Stimulated activated CD8-positive, alpha-beta memory T cell treated with anti-CD3 and anti-CD28 coated beads, Interleukin-2, amount 100 ng/mL, for 1 hour (primary cell): Measurements from ENCODE around the gene SEC61A2.
"Not testable (repeated sequence)": the region's sequence is repeated elsewhere in the genome, so short reads cannot be mapped to it uniquely, and the experiment has no call there.

Experiments used
- DNase-seq, 2 donors: peaks; one replicate each; pipeline ENCODE4 v3.0.0-alpha.2; 2020; ENCODE audit warnings: low read depth in 2 of 2

SEC61A2 gene

GRCh38 chr10:12129222-12130111 lies at the start of gene SEC61A2:
Gene SEC61A2, plus strand, starts transcription at chr10:12129677. Its CDS starts 111 bp downstream, at chr10:12129788.
- DNase-seq: peak; percentile 96 to 98

DNA sequence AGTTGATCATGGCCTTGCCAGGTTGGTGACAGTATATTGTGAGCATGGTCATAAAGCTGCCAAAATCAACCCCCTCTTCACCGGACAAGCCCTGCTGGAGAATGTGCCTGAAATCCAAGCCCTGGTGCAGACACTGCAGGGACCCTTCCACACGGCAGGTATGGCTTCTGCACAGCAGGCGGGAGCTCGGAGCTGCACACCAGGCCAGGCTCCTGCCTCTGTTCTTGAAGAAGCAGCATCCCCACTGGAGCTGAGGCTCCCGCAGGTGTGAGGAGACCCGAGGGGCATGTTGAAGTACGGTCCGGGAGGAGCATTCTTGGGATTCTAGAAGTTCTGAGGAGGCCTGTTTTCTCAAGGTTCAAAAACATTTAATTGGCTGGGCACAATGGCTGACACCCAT lies 48.0 kb upstream of the SEC61A2 start:
- no peak for DNase-seq

DNA sequence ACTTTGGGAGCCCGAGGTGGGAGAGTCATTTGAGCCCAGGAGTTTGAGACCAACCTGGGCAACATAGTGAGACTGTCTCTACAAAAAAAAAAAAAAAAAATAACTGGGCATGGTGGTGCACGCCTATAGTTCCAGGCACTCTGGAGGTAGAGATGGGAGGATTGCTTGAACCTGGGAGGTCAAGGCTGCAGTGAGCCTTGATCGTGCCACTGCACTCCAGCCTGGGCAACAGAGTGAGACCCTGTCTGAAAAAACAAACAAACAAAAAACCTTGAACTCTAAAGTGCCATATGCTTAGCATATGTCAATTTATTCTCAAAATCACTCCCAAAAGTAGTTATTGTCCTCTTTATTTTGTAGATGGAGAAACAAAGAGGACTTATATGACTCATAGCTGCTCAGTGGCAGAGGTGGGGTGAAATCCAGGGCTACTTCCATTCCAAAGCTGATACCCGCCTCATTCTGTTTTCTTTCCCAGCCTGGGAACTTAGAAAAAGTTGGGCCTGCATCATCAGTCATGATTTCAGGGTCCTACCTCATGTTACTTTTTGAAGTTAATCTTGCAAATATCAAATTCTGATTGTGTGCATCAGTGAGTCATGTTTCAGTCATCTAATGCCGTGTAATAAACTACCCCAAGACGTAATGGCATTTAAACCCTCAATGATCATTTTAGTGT lies 47.5 kb upstream of the SEC61A2 start:
- no peak for DNase-seq

- no peak for DNase-seq
These were observed 40.6 kb upstream of the SEC61A2 start for GRCh38 chr10:12088919-12089318.

GRCh38 chr10:12091421-12091820 lies 38.1 kb upstream of the SEC61A2 start:
- DNase-seq: no peak

- not testable (repeated sequence) for DNase-seq
These were observed 32.1 kb upstream of the SEC61A2 start for GRCh38 chr10:12097361-12097760.

GRCh38 chr10:12097791-12098190 lies 31.7 kb upstream of the SEC61A2 start:
- DNase-seq: no peak

DNA sequence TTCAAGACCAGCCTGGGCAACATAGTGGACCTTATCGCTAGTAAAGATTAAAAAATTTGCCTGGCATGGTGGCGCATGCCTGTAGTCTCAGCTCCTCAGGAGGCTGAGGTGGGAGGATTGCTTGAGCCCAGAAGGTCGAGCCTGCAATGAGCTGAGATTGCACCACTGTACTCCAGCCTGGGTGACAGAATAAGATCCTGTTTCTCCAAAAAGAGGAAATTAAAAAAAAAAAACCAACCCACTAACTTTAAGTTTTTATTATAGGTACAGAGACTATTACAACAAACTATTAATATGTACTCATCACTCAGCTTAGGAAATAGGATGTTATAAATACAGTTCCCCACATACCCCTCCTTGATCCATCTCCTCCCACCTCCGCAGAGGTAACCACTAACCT lies 30.5 kb upstream of the SEC61A2 start:
- no peak for DNase-seq

GRCh38 chr10:12103802-12104201 lies 25.7 kb upstream of the SEC61A2 start:
- no peak for DNase-seq

DNA sequence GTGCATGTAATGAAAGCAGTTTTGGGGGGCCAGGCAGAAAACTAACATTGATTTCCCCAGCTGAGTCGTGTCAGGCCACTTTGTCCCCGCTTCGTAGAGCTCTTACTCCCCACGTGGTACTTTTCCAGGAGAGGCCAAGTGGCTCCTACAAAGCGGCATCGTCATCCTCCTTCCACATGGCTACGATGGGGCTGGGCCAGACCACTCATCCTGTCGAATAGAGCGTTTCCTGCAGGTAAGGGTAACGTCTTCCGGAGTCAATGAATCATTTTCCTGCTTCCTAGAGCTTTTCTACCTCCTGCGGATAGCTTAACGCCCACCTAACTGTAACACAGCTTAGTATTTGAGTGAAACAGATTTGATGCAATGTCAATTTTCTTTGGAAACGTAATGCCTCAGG lies 21.7 kb upstream of the SEC61A2 start:
- DNase-seq: no peak

DNA sequence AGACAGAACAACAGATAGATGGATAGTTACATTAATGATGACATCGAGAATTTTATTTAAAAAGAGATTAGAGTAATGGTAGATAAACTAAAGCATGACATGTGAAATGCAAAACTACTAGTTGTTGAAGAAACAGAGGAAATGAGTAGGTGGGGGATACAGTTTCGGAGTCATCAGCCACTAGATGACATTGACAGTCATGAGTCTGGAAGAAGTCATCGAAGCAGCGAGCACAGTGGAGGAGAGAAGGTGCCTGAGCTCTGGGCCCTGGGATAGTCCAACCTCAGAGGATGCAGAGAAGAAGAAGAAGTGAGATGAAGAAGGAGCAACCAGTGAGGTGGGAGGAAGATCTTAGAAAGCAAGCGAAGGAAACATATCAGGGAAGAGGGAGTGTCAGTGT lies 20.2 kb upstream of the SEC61A2 start:
- no peak for DNase-seq

DNA sequence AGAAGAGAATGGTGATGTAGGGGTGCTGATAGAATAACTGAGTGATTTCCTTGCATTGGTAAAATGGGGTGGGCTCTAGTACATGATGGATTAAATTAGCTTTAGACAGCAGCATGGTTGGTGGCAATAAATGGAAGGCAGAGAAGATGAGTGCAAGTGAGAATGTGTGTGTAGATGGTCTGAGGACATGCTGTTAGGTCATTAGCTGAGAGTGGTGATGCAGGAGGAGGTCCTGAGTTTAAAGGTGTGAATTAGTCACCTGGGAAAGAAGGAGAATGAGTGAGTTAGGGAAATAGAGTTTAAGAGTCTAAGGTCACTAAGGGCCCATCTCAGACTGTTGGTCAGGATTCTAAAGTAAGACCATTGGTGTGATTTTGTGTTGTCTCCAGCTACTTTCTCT lies 17.9 kb upstream of the SEC61A2 start:
- DNase-seq: no peak

GRCh38 chr10:12113627-12114026 lies 15.8 kb upstream of the SEC61A2 start:
- no peak for DNase-seq

- DNase-seq: no peak
These were observed 7.8 kb upstream of the SEC61A2 start for GRCh38 chr10:12121673-12122072.

- DNase-seq: no peak
These were observed 878 bp downstream of the SEC61A2 start for GRCh38 chr10:12130237-12130872.

DNA sequence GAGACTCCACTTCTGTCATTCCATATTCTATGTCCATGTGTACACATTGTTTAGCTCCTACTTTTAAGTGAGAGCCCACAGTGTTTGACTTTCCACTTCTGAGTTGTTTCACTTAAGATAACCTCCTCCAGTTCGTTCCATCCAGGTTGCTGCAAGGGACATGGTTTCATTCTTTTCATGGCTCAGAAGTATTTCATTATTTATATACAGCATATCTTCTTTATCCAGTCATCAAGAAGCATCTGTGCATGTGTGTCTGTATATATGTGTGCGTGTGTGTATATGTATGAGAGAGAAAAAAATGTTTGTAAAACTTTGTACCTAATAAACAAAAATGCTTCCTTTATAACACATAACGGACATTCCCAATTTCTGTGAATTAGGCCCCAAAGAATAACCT lies 6.2 kb downstream of the SEC61A2 start:
- no peak for DNase-seq

GRCh38 chr10:12140038-12140437 lies 10.6 kb downstream of the SEC61A2 start:
- no peak for DNase-seq

DNA sequence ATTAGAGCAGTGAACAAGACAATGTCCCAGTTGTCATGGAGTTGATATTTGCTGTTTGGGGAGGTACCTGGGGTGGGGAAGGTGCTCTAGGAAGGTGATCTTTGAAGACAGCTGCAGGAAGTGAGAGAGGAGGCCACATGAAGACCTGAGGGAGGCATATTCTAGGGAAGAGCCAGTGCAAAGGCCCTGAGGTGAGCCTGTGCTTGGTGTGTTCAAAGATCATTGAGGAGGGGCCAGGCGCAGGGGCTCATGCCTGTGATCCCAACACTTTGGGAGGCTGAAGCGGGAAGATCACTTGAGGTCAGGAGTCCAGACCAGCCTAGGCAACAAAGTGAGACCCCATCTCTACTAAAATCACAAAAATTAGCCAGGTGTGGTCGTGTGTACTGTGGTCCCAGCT lies 15.1 kb downstream of the SEC61A2 start:
- no peak for DNase-seq

GRCh38 chr10:12150163-12150562 lies 20.7 kb downstream of the SEC61A2 start:
- DNase-seq: no peak

- no peak for DNase-seq
These were observed 25.0 kb downstream of the SEC61A2 start for GRCh38 chr10:12154516-12154915.

DNA sequence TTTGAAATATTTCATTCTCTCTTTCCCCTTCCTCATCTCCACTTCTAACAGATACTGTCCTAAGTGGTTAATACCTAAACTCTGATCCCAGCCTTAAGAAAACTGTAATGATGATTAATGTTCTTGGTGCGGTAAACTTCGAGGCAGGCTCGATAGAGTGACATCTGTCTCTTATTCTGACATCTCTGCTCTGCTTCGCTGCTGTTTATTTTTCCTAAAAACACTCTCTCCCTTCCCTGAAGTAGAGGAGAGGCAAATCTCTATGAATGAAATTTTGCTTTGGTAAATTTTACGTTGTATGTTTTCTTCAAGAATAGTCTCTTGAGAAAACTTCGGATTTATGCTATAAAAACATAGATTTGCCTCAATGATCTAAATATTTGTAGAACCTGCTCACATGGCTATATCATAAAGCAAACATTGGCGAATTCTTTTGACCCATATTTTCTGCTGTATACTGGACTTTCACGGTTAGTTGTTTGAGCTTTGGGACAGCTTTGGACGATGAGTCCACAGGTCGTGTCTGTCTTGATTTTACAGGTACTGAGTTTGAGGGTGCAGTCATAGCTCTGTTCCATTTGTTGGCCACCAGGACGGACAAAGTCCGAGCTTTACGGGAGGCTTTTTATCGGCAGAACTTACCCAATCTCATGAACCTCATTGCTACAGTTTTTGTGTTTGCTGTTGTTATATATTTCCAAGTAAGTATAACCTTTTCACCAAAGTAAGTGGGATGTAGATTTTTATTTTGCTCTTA lies 27.1 kb downstream of the SEC61A2 start:
- no peak for DNase-seq

DNA sequence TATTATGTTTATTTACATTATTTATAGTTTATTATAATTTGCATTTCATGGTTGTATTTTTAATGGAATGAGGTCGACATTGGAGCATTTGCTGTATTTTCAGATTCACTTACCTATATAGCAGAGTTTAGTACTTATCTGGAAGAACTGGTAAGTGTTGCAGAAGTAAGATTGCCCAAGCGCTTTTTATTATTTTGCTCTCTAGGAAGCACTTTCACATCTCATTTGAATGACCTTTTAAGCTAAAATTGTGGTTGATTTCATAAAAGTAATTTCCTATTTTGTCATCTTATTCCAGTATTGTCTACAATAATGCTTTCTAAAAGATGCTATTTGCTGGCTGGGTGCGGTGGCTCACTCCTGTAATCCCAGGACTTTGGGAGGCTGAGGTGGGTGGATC lies 28.6 kb downstream of the SEC61A2 start:
- DNase-seq: no peak
